ENCODE data around the gene PRKCQ.

The PRKCQ gene

GRCh38 chr10:6603142-6604125, 23.4 kb upstream of the PRKCQ start:
- Mint-ChIP-seq H3K4me3 (no peak overlapping the region), H3K27me3 (peaks cover 11 to 12% of the 10 kb centered on the region in 2 donors), H3K4me1 (peaks cover 21 to 26% of the 10 kb centered on the region in 2 donors), H3K36me3 (no peaks in the 10 kb centered on the region), H3K9me3 (peaks cover 0 to 7% of the 10 kb centered on the region in 2 donors), H3K27ac (no peak overlapping the region)
- DNase-seq (no peak), ATAC-seq (replicated peaks) (no peak)

GRCh38 chr10:6602700-6603084, 22.6 kb upstream of the PRKCQ start:
- Mint-ChIP-seq H3K4me3 (no peak overlapping the region), H3K27me3 (peaks cover 11 to 12% of the 10 kb centered on the region in 2 donors), H3K36me3 (no peaks in the 10 kb centered on the region), H3K27ac (no peak overlapping the region), H3K9me3 (peaks cover 0 to 7% of the 10 kb centered on the region in 2 donors), H3K4me1 (peaks cover 21 to 26% of the 10 kb centered on the region in 2 donors)
- ATAC-seq (replicated peaks) (no peak), DNase-seq (no peak)

- DNase-seq = no peak
- Mint-ChIP-seq H3K9me3 (peaks cover 0 to 7% of the 10 kb centered on the region in 2 donors), H3K36me3 (no peaks in the 10 kb centered on the region), H3K4me1 (peaks cover 21 to 24% of the 10 kb centered on the region in 2 donors), H3K27ac (no peak overlapping the region), H3K4me3 (no peak overlapping the region), H3K27me3 (peaks cover 11 to 12% of the 10 kb centered on the region in 2 donors)
- no peak for ATAC-seq (replicated peaks)
Measured at GRCh38 chr10:6602026-6602699, 22.1 kb upstream of the PRKCQ start.

DNA sequence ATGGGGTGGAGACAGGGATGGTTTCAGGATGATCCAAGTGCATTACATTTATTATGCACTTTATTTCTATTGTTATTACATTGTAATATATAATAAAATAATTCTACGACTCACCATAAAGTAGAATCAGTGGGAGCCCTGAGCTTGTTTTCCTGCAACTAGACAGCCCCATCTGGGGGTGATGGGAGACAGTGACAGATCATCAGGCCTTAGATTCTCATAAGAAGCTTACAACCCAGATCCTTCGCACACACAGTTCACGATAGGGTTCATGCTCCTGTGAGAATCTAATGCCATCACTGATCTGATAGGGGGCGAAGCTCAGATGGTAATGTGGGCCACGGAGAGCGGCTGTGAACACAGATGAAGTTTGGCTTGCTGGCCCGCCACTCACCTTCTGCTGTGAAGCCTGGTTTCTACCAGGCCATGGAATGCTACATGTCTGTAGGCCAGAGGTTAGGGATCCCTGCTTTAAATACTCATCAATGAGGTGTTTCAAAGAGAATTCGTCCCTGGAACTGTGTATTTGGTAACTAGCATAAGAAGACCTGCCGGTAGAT, 21.2 kb upstream of the PRKCQ start:
- Mint-ChIP-seq H3K36me3 (no peaks in the 10 kb centered on the region), H3K27ac (no peak overlapping the region), H3K4me3 (no peak overlapping the region), H3K4me1 (peaks cover 21 to 22% of the 10 kb centered on the region in 2 donors), H3K9me3 (peaks cover 0 to 7% of the 10 kb centered on the region in 2 donors), H3K27me3 (peaks cover 11 to 12% of the 10 kb centered on the region in 2 donors)
- no peak for DNase-seq
- no peak for ATAC-seq (replicated peaks)

DNA sequence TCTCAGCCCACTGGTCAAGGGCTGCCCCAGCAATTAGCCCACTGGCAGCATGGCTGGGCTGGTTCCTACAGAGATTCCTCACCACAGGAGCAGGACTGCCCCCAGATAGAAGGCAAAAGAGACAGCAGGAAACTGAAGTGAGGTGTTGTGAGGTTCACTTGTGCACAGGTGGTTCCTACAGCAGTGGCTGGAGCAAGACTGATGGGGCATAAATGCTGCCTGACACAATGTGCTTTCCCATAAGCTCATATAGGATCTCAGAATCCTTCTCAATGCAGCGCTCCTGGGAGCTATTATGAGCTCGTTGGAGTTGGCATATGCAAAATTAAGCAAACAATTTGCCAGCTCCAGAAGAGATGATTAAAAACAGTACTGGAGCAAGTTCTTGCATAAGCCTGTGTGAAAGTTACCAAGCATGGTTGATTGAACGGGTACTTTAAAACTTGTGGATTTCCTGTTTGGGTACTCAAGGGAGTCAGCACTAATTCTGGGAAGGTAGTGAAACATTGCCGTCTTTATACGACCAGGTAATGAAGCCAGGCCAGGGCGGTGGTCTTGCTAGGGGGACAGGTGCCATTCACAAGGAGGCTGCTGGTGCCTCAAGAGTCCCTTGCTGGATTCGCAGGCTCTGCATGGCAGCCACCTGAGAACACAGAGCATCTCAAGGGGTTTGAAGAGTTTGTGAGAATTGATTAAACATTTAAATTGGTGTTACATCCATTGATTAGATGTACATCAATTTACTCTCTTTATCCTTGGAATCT, 20.3 kb upstream of the PRKCQ start:
- peaks cover 11 to 12% of the 10 kb centered on the region in 2 donors for H3K27me3 Mint-ChIP-seq
- peaks cover 0 to 7% of the 10 kb centered on the region in 2 donors for H3K9me3 Mint-ChIP-seq
- ATAC-seq (replicated peaks) (peak; percentile 39 to 69), DNase-seq (no peak)
- H3K27ac Mint-ChIP-seq = no peak overlapping the region
- peak overlapping the region in 1 of 2 donors; percentile 47 for H3K4me3 Mint-ChIP-seq
- peaks cover 21 to 22% of the 10 kb centered on the region in 2 donors for H3K4me1 Mint-ChIP-seq
- no peaks in the 10 kb centered on the region for H3K36me3 Mint-ChIP-seq

DNA sequence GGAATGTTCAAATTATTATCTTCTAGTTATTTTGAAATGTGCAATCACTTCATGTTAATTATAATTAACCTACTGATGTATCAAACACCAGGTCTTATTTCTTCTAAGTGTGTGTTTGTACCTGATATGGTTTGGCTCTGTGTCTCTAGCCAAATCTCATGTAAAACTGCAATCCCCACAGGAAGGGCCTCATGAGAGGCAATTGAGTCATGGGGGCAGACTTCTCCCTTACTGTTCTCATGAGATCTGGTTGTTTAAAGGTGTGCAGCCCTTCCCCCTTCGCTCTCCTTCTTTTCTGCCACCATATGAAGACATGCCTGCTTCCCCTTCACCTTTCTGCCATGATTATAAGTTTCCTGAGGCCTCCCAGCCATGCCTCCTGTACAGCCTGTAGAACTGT, 18.6 kb upstream of the PRKCQ start:
- Mint-ChIP-seq H3K27me3 (peaks cover 0 to 5% of the 10 kb centered on the region in 2 donors), H3K27ac (no peak overlapping the region), H3K4me1 (peaks cover 21 to 22% of the 10 kb centered on the region in 2 donors), H3K4me3 (no peak overlapping the region), H3K9me3 (peaks cover 0 to 7% of the 10 kb centered on the region in 2 donors), H3K36me3 (no peaks in the 10 kb centered on the region)
- no peak for ATAC-seq (replicated peaks)
- no peak for DNase-seq

DNA sequence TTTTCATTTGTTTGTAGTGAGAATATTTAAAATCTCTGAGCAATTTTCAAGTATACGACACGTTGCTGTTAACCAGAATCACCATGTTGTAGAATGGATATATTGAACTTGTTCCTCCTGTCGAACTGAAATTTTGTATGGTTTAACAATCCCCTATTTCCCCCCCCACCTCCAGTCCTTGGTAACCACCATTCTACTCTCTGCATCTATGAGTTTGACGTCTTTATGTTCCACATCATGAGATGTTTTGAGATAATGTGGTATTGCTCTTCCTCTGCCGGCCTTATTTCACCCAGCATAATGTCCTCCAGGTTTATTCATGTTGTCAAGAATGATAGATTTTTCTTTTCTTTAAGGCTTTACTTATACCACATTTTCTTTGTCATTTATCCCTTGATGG, 17.4 kb upstream of the PRKCQ start:
- Mint-ChIP-seq H3K36me3 (no peaks in the 10 kb centered on the region), H3K4me3 (no peak overlapping the region), H3K27me3 (peaks cover 0 to 5% of the 10 kb centered on the region in 2 donors), H3K27ac (no peak overlapping the region), H3K9me3 (peaks cover 0 to 7% of the 10 kb centered on the region in 2 donors), H3K4me1 (peaks cover 21 to 23% of the 10 kb centered on the region in 2 donors)
- no peak for DNase-seq
- no peak for ATAC-seq (replicated peaks)

DNA sequence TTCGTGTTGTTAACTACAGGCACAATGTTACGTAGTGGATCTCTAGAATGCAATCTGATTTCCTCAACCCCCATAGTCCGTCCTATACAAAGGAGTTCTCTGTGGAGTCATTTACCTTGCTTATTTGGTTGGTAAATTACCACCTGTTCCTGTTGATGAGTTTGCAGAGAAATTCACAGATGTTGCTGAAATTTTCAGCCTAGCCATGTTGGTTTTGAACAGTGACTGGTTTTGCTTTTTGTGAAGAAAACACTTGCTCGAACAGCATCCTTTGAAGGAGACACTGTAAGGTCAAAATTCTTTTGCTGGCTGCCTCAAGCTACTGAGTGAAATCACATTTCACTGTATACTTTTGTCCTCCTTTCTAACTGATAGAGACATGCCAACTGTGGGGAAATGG, 15.4 kb upstream of the PRKCQ start:
- Mint-ChIP-seq H3K9me3 (peaks cover 0 to 7% of the 10 kb centered on the region in 2 donors), H3K36me3 (no peaks in the 10 kb centered on the region), H3K27ac (no peak overlapping the region), H3K4me1 (peaks cover 17 to 18% of the 10 kb centered on the region in 2 donors), H3K27me3 (no peaks in the 10 kb centered on the region), H3K4me3 (no peak overlapping the region)
- ATAC-seq (replicated peaks) = no peak
- no peak for DNase-seq

DNA sequence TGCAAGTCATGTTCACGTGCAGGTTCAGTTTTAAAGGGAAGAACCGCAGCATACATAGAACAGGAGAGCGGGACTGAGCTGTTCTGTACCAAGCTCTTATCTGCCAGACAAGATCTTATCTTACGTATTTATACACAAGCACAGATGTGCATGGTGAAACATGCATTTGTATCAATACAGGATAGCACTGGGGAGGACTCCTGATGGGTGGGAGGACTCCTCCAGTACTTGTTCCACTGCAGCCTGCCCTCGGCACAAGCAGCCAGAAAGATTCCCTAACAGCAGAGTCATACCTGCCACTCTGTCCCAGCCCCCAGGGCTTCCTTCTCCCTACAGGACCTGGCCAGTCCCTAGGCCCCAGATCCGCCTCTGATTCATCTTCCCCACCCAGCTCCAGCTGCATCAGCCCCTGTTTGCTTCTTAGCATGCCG, 13.2 kb upstream of the PRKCQ start:
- Mint-ChIP-seq H3K27ac (no peak overlapping the region), H3K27me3 (no peaks in the 10 kb centered on the region), H3K4me1 (peaks cover 0 to 1% of the 10 kb centered on the region in 2 donors), H3K4me3 (no peak overlapping the region), H3K36me3 (peaks cover 0 to 4% of the 10 kb centered on the region in 2 donors), H3K9me3 (no peaks in the 10 kb centered on the region)
- ATAC-seq (replicated peaks) (no peak), DNase-seq (no peak)

- H3K36me3 Mint-ChIP-seq = peaks cover 0 to 4% of the 10 kb centered on the region in 2 donors
Measured at GRCh38 chr10:6592080-6592479, 12.0 kb upstream of the PRKCQ start.

DNA sequence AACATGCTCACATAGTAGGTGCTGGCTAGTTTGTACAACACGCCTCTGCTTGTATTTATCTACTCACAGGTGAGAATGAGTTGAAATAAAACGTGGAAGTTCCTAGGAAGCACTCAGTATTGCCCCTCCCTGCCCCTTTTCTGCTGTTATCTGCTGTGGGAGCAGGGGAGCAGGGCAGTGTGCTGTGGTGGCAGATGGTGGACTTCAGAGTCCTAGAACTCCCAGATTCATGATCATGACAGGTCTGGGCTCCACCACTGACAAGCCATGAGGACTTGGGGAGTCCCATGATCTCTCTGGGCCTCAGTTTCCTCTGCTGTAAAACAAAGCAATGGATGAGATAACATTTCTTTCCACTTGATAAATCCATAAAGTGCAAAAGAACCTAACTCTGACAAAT, 11.6 kb upstream of the PRKCQ start:
- ATAC-seq (replicated peaks) (no peak), DNase-seq (no peak)
- H3K4me3 Mint-ChIP-seq = no peak overlapping the region
- no peaks in the 10 kb centered on the region for H3K27me3 Mint-ChIP-seq
- peaks cover 0 to 4% of the 10 kb centered on the region in 2 donors for H3K36me3 Mint-ChIP-seq
- no peaks in the 10 kb centered on the region for H3K9me3 Mint-ChIP-seq
- no peak overlapping the region for H3K27ac Mint-ChIP-seq
- H3K4me1 Mint-ChIP-seq = peaks cover 0 to 1% of the 10 kb centered on the region in 2 donors

More at GRCh38 chr10:6592080-6592479, 12.0 kb upstream of the PRKCQ start:
- Mint-ChIP-seq H3K4me3 (no peak overlapping the region), H3K27ac (no peak overlapping the region), H3K27me3 (no peaks in the 10 kb centered on the region), H3K4me1 (peaks cover 0 to 1% of the 10 kb centered on the region in 2 donors), H3K9me3 (no peaks in the 10 kb centered on the region)
- ATAC-seq (replicated peaks) (no peak), DNase-seq (no peak)

DNA sequence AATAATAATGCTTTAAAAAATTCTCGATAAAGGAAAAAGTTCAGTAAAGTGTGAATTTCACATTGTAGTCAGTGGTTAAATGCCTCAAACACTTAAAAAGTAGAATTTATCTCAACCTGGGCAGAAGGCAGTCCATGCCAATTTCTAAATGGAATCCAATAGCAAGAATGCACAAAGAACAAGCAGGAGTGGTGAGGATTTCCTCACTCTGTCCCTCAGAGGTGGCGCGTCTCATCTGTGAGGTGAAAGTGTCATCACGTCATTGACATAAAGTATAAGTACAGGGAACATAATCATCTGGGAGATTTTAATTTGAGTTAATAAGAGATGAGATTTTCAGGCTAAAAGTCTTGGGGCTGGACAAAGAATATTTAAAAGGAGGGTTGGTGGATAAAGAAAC, 10.0 kb upstream of the PRKCQ start:
- peaks cover 0 to 1% of the 10 kb centered on the region in 2 donors for H3K4me1 Mint-ChIP-seq
- H3K4me3 Mint-ChIP-seq = no peak overlapping the region
- no peak overlapping the region for H3K27ac Mint-ChIP-seq
- ATAC-seq (replicated peaks) (no peak), DNase-seq (no peak)
- no peaks in the 10 kb centered on the region for H3K9me3 Mint-ChIP-seq
- peaks cover 0 to 9% of the 10 kb centered on the region in 2 donors for H3K36me3 Mint-ChIP-seq
- H3K27me3 Mint-ChIP-seq = no peaks in the 10 kb centered on the region

- Mint-ChIP-seq H3K9me3 (no peaks in the 10 kb centered on the region), H3K4me1 (peaks cover 0 to 1% of the 10 kb centered on the region in 2 donors), H3K4me3 (no peak overlapping the region), H3K27ac (no peak overlapping the region), H3K36me3 (peaks cover 0 to 9% of the 10 kb centered on the region in 2 donors), H3K27me3 (no peaks in the 10 kb centered on the region)
- ATAC-seq (replicated peaks) (no peak), DNase-seq (no peak)
Measured at GRCh38 chr10:6589287-6590094, 9.4 kb upstream of the PRKCQ start.

Measured in stimulated activated naive B cell treated with anti-CD40 and anti-IgM and Interleukin-4, amounts not matched to agents 10 μg/mL and 1 μg/mL and 100 μg/mL, for 72 hours (primary cell).